Stimulated activated CD4-positive, alpha-beta T cell treated with anti-CD3 and anti-CD28 coated beads, TNF-alpha, amount 100 ng/mL, for 1 hour (primary cell): Measurements from ENCODE around the gene MBNL3.
A peak's percentile ranks its signal among the peaks of the same experiment; 100 is the strongest.

Experiments used
- DNase-seq, 3 donors: peaks; one replicate each; pipeline ENCODE4 v3.0.0-alpha.2; 2020; ENCODE audit warnings: low read depth in 3 of 3, low spot score in 1 of 3

Gene MBNL3

DNA sequence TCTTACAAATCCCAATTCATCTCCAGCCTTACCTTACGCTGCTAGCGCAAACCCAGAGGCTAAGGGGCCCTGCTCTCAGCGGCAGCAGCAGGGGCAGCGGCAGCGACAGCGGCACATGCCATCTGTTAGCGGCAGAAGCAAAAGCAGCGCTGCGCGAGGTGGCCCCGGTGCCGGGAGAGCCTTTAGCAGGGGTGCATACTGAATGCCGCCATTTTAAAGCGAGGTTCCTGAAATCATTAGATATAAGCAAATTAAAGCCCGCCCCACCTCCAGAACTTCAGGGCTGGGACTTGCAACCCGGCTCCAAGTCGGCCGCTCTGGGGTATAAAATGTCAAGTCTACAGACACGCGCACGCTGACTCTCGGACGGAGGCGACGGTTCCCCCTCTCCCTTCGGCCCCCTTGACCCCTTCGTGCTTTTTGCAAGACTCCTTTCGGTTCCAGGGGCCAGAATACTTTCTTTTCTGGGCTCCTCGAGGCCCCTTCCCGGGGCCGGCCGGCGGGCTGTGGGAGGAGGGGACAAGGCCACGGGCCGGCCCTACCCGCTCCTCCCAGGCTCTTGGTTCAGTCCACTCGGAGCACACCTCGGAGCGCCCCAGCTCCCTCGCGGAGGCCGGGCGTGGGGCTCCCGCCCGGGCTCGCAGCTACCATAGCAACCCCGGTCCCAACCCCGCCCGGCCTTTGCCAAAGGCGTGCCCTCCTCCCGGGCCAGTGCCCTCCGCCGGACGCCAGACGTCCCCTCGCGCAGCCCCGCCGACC, at the start of gene MBNL3:
MBNL3 (minus strand) TSS at position 220 of the 759 bp plus-strand sequence. CDS start 49,427 bp downstream, outside the sequence.
- DNase-seq, result peak in 2 of 3 donors; percentile 27 to 43

GRCh38 chrX:132533409-132533808, 44.6 kb upstream of the MBNL3 start:
- no peak for DNase-seq

DNA sequence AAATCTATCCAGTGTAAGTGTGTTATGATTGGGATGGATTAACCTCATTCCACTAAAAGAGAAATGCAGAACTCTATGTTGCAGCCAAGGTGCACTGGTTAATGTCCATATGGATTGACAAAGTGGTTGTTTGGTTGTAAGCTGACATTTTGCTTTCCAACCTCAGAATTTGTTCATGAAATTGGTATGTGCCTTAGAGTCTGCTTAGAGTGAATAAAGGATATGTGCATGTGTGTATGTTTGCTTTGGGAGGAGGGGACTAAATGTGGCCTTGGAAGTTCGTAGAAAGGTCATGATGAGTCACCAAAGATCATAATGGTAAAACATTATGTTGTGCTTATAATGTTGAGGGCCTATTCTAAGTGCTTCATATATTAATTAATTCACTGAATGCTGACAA, 44.1 kb upstream of the MBNL3 start:
- no peak for DNase-seq

- DNase-seq, result no peak
Observed at GRCh38 chrX:132532097-132532496, 43.3 kb upstream of the MBNL3 start.

DNA sequence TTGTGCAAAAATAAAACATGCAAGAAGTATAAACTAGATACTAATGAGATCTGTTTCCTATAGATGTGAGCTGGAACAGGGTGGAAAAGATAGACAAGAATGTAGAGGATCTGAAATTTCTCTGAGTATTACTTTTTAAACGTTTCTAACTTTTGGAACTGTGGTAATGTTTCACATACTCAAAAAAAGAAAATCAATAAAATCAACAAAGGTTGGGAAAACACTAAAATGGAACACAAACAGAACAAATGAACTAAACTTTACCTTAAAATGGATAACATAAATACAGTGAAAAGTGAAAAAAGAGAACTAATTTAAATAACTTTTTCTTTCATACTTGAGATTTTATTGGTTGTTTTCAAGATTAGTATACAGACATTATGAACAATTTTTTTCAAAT, 32.0 kb upstream of the MBNL3 start:
- DNase-seq, result no peak

GRCh38 chrX:132520213-132520612, 31.4 kb upstream of the MBNL3 start:
- DNase-seq, result no peak

DNA sequence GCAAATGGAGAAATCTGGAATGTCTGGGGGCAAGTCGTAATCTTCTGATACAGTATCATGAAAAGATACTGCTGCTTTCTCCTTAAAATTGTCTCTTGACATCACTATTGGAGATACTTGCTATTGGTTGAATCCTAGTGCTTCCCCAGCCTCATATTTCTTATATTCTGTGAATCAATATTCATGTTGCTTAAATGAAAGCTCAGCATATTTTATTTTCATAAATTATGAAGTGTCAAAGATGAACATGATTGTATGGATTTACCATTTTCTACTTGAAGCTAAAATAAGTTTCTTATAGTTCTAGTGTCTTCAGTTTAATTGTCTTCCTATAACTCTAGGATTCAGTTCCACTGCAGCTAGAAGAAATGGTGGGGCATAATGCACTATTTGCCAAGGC, 29.6 kb upstream of the MBNL3 start:
- DNase-seq, result no peak

GRCh38 chrX:132508834-132509233, 20.0 kb upstream of the MBNL3 start:
- no peak for DNase-seq

DNA sequence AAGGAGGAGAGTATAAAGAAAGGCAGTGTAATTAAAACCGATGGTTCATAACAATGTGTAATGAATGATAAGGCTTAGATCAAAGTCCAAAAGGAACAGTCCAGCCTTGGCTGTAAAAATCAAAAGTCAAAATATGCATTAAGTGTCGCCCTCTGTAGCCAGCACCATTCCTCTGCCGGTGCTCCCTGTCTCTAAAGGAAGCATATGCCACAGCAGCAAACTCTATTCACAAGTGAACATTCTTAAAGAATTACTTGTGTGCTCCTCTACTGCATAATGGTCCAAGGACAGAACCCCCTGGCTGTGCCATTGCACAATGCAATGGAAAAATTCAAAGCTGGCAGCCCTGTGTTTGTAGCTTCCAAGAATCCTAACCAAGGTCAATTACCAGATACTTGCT, 16.3 kb upstream of the MBNL3 start:
- DNase-seq, result no peak

DNA sequence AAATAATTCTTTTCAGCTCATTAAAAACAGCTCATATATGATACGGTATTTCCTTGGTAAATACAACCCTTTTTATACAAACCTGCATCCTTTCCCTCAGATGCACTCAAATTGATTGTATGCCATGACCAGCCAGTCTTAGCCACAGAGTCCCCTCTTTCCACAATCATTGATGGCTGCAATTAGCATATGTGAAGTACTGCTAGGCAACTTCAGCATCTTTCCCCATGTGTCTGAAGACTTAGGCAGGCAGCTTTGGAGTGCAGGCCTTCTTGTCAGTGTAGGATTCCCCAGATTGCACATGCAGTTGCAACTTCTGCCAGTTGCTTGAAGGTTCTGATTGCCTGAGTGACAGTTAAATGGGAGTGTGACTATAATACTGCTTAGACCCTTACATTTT, 15.6 kb upstream of the MBNL3 start:
- no peak for DNase-seq

DNA sequence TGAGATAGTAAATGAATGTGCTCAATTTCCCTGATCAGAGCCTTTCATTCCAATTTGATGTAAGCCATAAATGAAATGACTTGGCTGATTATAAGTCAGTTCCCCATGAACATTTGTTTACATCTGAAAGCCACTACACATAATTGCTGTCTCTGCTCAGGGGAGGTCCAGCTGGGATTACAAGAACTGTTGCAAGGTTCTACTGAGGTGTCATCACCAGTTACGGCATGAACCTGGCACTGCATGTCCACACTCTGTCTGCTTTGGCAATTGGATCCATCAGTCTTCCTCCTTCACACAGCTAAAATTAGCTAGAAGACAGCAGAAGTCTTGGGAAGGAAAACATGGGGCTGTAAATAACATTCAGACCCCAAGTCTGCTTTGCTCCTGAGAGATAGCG, 12.8 kb upstream of the MBNL3 start:
- DNase-seq, result no peak

DNA sequence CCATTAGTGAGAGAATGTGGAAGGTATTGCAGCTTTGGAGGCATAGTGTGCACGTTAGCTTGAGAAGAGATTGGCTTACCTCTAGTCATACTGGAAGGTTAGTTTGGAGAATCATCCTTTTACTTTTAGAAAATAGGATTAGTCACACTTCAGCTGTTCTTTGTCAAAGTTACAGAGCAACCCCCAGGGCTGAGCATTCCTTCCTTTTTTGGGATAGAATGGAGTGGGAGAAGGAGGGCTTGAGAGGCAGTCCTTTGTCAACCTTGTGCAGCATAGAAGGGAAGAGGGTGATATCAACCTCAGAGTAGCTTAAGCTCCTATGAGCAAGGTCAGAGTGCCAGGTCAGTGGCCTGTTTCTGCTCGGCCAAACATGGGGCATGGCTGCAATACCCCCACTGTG, 8.6 kb upstream of the MBNL3 start:
- DNase-seq, result no peak

- no peak for DNase-seq
Observed at GRCh38 chrX:132493095-132493494, 4.3 kb upstream of the MBNL3 start.

- no peak for DNase-seq
Observed at GRCh38 chrX:132491191-132491590, 2.4 kb upstream of the MBNL3 start.

DNA sequence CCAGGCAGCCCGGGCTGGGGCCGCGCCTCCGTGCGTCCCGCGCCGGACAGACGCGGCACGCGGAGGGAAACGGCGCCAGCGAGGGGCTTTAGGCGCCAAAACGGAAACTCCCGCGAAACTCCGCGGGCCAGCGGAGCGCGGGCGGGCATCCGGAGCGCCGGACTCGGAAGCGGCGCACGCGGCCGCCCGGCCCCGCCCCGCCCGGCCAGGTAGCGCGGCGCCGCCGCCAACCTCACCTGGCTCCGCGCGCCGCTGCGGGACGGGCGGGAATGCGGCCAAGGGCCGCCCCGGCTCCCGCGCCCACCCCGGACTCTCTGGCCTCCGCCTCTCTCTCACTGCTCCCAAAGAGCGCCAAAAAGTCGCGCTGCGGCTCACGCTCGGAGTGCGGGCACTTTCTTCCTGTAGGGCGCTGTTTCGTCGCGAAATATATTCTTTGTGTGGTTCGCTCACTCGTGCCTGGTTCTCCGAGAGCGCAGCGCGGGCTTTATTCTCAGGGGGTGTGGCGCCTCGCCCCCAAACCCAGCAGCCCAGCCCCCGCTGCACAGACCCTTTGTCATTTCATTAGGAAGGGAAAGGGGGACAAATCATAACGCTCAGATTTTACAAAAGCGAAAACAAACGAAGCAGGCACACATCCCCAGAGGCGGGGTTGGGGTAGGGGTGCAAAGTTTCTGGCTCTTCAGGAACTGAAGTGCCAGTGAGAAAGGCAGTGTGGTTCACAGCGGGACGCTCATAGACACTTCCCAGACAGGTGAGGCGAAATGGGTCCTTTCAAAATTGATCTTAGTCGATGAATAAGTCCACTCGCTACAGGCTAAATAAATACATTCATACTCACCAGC, 961 bp upstream of the MBNL3 start:
- peak in 1 of 3 donors; percentile 7 for DNase-seq

DNA sequence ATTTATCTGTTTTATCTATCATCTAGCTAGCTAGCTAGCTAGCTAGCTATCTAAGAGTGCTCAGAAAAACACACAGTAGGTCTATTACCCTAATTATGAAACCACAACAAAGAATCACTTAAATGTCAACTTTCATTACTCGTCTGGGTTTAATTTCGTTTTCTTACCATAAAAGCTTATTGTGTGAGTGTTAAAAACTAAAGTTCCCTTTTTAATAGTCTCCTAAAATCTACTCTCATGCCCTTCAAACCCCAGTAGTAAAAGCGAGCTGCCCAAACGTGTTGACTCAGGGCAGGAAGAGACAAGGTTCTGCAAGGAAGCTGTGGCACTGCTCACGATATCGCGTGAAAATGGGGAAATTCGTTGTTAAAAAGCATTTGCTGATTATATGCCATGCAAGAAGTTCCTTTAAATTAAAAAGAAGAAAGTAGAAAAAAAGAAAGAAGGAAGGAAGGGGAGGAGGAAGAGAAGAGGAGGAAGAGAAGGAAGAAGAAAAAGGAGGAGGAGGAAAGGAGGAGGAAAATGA, 595 bp downstream of the MBNL3 start:
- no peak for DNase-seq

DNA sequence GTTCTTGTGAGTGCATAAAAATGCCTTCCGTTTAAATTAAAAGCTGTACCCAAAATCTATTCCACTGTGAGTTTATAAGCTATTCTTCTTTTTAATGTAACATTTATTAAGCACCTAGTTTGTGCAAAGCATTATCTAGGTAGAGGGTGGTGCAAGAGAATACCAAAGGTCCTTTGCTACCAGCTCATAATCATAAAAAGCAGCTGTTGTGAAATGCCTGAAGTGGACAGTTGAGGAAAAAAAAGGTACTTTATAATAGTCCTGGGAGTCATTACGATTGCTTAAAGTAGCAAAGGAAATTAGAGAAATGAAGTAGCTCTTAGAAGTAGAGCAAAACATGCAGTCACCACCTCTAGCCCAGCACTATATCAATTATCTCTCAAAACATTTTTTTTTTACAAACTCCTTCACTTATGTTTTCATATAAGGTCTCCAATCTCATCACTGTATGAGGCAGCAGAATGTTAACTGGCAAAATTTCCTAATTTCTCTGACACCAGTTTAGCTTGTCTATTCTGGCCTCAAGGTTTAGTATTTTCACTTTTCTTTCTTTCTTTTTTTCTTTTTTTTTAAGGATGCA, 2.1 kb downstream of the MBNL3 start:
- no peak for DNase-seq

DNA sequence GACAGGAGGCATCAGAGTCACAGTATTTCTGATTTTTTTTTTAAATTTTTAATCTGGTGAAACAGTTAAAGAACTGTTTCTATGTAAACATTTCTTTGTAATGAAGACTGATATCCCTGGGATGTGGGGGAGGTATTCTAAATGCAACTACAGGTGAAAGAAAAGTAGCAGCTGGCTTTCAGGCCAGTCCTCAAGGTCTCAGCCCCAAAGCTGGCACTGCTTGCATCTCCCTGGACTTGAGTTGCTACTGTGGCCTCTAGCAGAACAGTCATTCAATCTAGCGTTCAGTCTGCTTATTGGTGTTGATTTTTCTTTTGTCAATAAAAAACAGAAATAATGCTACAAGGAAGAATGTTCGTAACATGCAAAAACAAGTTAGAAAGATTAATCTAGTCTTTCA, 4.9 kb downstream of the MBNL3 start:
- no peak for DNase-seq

DNA sequence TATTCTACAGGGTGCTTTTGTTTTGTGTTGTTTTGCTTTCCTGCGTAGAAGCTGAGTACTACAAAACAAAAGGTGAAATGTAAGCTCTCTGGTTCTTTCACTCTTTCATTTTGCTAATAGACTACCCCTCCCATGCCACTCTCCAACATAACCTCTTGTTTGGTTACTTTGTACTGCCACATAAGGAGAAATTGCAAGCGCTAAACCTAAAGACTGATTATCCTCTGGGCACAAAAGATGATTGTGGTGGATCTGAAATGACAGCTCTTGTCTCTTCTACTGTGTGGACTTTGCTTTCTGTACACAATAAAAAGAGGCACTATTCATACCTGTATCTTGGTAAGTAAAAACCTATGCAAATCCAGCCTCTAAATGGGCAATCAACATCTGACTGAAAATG, 5.3 kb downstream of the MBNL3 start:
- no peak for DNase-seq

DNA sequence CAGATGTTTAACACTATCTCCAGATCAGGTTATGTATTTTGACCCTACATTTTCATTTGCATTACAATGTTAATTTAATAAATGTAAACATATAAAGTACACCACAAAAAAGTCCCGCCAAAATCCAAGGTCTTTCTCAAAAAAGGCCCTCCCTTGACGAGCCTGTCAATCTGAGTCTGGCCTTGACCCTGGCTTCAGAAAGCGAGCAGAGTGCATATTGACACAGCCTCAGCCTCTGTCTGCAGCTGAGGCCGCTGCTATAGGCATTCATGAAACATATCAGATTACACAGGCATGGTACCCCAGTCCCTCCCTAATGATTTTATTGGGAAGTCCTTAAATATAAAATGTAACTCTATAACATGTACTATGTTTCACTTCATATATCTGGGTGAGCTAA, 6.2 kb downstream of the MBNL3 start:
- DNase-seq, result no peak

DNA sequence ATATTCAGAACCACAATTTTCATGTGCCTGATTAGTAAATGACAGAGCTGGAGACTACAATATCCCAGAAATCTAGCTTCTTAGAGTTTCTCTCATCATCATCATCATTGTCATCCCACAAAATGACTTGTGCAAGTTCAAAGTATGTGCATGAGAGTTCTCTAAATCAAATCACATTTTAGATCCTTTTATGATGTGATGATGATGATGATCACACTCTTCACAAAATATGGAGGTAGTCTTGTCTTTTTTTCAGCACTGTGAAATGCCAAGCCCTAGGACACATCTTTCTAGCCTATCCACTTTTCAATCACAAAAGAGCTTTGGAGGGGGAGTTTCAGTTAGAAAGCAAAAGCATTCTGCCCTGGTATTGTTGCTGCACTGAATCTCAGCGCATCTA, 7.4 kb downstream of the MBNL3 start:
- DNase-seq, result no peak
